MCF 10A (cell line): ENCODE results near the gene CNGA4. TPM values are rescaled to one million over a fixed set of nuclear protein-coding genes. Genes with fewer than 3 reads are reported as not detected.

ENCODE experiments used
- BruUV-seq: library from RNA; stranded (reverse); fragments of 400-500 nt; replicated peaks from 2 replicates; lab custom pipeline; 2021; lab: Mats Ljungman, UMichigan
- CTCF ChIA-PET: fragments of 300-600 bp; sonication (Branson Sonifier 250); formaldehyde crosslinking; extraction: SDS; loops from one replicate; lab custom pipeline; 2021; ENCODE audit warnings: antibody characterized with exemption, inconsistent platforms; lab: Yijun Ruan, JAX
- POLR2A ChIA-PET: fragments of 300-600, 350-650 bp; sonication (Branson Sonifier 250); formaldehyde crosslinking; extraction: SDS; loops from one replicate; lab custom pipeline; 2020; ENCODE audit warnings: antibody characterized with exemption, inconsistent platforms; lab: Yijun Ruan, JAX
- DNase-seq: peaks from one replicate; pipeline ENCODE4 v3.0.0-alpha.2; 2018; ENCODE audit not compliant: unreplicated experiment
- H3K27ac Mint-ChIP-seq: one replicate; pipeline ENCODE4 v1.8.0; 2022; ENCODE audit warnings: mild to moderate bottlenecking, low read depth, mixed read lengths; ENCODE audit not compliant: unreplicated experiment
- H3K27me3 Mint-ChIP-seq: one replicate; pipeline ENCODE4 v1.8.0; 2022; ENCODE audit warnings: mixed read lengths; ENCODE audit not compliant: insufficient read depth, unreplicated experiment
- H3K36me3 Mint-ChIP-seq: one replicate; pipeline ENCODE4 v1.8.0; 2022; ENCODE audit warnings: mild to moderate bottlenecking, moderate library complexity, mixed read lengths; ENCODE audit not compliant: insufficient read depth, unreplicated experiment
- H3K4me1 Mint-ChIP-seq: one replicate; pipeline ENCODE4 v1.8.0; 2022; ENCODE audit warnings: mixed read lengths; ENCODE audit not compliant: insufficient read depth, unreplicated experiment
- H3K4me3 Mint-ChIP-seq: one replicate; pipeline ENCODE4 v1.8.0; 2022; ENCODE audit warnings: mild to moderate bottlenecking, moderate library complexity, mixed read lengths; ENCODE audit not compliant: unreplicated experiment
- H3K9me3 Mint-ChIP-seq: one replicate; pipeline ENCODE4 v1.8.0; 2022; ENCODE audit warnings: mixed read lengths; ENCODE audit not compliant: unreplicated experiment
- intact Hi-C: fragments of 100-400 bp; cut with micrococcal nuclease; formaldehyde crosslinking; loops from 2 replicates; pipeline ENCODE4 v1.14.1; 2022
- total RNA-seq: library from RNA; stranded (reverse); gene quantifications from 2 replicates; pipeline ENCODE4 v1.2.3, GENCODE V29; 2022
- TF ChIP-seq, protein P1 (sequence below): fragments of 200-600 bp; IDR thresholded peaks from one replicate; pipeline ENCODE4 v1.8.0; 2022; ENCODE audit warnings: antibody characterized with exemption, mild to moderate bottlenecking; ENCODE audit not compliant: unreplicated experiment

CNGA4 gene
- total RNA-seq, 1 experiment from 2014 or later: not detected

DNA sequence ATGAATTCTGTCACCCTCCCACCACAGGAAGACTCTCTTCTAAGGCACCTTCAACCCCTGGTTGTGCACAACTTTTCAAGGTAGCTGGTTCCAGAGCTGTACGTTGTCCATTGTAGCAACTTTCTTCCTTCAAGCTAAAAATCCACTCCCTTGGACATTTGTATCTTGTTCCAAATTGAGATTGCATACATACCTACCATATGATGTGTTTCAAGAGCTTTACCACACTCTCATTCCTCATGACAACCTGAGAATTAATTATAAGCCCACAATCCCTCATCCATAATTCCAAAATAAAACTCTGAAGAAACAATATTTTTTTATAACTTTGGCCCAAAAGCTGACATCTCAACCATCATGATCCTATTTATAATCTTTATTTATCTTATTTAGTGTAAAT lies 36.8 kb upstream of the CNGA4 start:
- no peak overlapping the region for H3K4me3 Mint-ChIP-seq
- peaks cover 8% of the 10 kb centered on the region for H3K4me1 Mint-ChIP-seq
- intact Hi-C loops: no loop called here
- H3K27me3 Mint-ChIP-seq: no peaks in the 10 kb centered on the region
- peaks cover 5% of the 10 kb centered on the region for H3K36me3 Mint-ChIP-seq
- POLR2A ChIA-PET: interaction anchor here (0.7 kb wide), 2 partner anchors 14 to 912 kb away, joined by 3 to 4 read pairs; no protein-coding TSS in a partner anchor
- TF ChIP-seq, protein P1, sequence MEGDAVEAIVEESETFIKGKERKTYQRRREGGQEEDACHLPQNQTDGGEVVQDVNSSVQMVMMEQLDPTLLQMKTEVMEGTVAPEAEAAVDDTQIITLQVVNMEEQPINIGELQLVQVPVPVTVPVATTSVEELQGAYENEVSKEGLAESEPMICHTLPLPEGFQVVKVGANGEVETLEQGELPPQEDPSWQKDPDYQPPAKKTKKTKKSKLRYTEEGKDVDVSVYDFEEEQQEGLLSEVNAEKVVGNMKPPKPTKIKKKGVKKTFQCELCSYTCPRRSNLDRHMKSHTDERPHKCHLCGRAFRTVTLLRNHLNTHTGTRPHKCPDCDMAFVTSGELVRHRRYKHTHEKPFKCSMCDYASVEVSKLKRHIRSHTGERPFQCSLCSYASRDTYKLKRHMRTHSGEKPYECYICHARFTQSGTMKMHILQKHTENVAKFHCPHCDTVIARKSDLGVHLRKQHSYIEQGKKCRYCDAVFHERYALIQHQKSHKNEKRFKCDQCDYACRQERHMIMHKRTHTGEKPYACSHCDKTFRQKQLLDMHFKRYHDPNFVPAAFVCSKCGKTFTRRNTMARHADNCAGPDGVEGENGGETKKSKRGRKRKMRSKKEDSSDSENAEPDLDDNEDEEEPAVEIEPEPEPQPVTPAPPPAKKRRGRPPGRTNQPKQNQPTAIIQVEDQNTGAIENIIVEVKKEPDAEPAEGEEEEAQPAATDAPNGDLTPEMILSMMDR: no peak
- DNase-seq: no peak
- peak overlapping the region; percentile 50 for H3K27ac Mint-ChIP-seq
- no peaks in the 10 kb centered on the region for H3K9me3 Mint-ChIP-seq
- CTCF ChIA-PET: interaction anchor here (0.6 kb wide), 1 partner anchor 152 kb away, joined by 3 read pairs; no protein-coding TSS in a partner anchor
- BruUV-seq: no TSS peak

DNA sequence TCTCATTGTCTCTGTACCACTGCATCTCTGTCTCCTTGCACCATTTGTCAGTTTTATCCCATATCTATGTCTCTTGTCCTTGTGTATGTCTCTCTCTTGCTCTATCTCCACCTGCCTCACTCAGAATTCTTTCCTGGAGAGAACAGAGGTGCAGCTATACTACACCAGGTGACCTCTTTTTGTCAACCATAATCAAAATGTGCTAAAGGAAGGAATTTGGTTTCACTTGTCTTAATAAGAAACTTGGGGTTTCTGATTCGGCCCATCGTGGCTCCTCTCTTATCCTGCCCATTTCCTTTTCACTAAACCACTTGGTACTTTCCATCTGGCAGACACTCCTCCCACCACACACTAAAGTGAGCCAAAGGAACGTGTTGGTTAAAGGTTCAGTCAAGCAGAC lies 35.6 kb upstream of the CNGA4 start:
- Mint-ChIP-seq H3K9me3 (no peaks in the 10 kb centered on the region), H3K36me3 (peaks cover 14% of the 10 kb centered on the region), H3K4me3 (no peak overlapping the region), H3K27me3 (no peaks in the 10 kb centered on the region), H3K27ac (no peak overlapping the region), H3K4me1 (peaks cover 8% of the 10 kb centered on the region)
- intact Hi-C loops: no loop called here
- TF ChIP-seq, protein P1: no peak
- no peak for DNase-seq
- CTCF ChIA-PET: no interaction called here
- POLR2A ChIA-PET: no interaction called here
- no TSS peak for BruUV-seq

DNA sequence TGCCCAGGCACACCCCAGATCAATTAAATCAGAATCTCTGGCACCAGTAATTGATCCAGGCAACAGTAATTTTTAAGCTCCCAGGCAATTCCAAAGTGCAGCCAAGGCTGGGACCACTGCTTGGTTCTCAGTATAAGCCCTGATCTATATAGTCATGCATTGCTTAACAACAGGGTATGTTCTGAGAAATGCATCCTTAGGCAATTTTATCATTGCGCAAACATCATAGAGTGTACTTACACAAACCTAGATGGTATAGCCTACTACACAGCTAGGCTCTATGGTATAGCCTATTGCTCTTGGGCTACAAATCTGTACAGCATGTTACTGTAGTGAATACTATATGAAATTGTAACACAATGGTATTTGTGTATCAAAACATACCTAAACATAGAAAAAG lies 34.2 kb upstream of the CNGA4 start:
- H3K9me3 Mint-ChIP-seq: no peaks in the 10 kb centered on the region
- peaks cover 24% of the 10 kb centered on the region for H3K36me3 Mint-ChIP-seq
- intact Hi-C loops: no loop called here
- H3K4me1 Mint-ChIP-seq: peaks cover 8% of the 10 kb centered on the region
- H3K27ac Mint-ChIP-seq: no peak overlapping the region
- TF ChIP-seq, protein P1: no peak
- BruUV-seq: no TSS peak
- H3K27me3 Mint-ChIP-seq: no peaks in the 10 kb centered on the region
- peak; percentile 60 for DNase-seq
- POLR2A ChIA-PET: interaction anchor here (0.7 kb wide), 1 partner anchor 463 kb away, joined by 3 read pairs; no protein-coding TSS in a partner anchor
- no peak overlapping the region for H3K4me3 Mint-ChIP-seq
- CTCF ChIA-PET: interaction anchor here (0.6 to 1.3 kb wide), 3 partner anchors 17 to 149 kb away, joined by 3 to 4 read pairs (median 3); no protein-coding TSS in a partner anchor

DNA sequence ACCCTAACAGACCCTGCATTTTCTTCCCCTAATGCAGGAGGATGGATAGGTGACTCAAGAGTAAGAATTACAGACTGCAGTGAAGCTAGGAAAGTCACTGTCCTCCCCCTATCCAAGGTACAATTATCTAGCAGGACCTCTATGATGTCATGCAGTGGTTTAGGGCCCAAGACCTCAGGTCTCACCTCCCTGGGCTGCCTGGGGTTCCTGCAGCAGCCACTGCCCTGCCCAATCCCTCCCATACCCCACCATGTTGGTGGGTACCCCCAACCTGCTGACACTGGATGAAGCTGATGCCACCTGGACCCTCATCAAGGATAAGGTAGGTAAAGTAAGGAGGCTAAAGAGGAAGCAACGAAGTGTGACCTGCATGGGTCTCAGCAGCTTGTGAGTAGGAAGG lies 33.5 kb upstream of the CNGA4 start, which contains the start of gene C11orf42:
Gene C11orf42 (plus strand): TSS at position 192 of the 400 bp plus-strand sequence. CDS start 59 bp downstream, at position 251.
- no TSS peak for BruUV-seq
- Mint-ChIP-seq H3K27ac (no peak within 1 kb of the TSS), H3K9me3 (no peaks in the 10 kb centered on the region), H3K4me3 (no peak within 1 kb of the TSS), H3K27me3 (no peaks in the 10 kb centered on the region), H3K36me3 (peaks cover 31% of the 10 kb centered on the region), H3K4me1 (peaks cover 8% of the 10 kb centered on the region)
- POLR2A ChIA-PET: no interaction called here
- no peak for DNase-seq
- intact Hi-C loops: no loop called here
- TF ChIP-seq, protein P1: no peak
- CTCF ChIA-PET: interaction anchor here (0.7 to 1.8 kb wide), 5 partner anchors 45 to 1055 kb away, joined by 3 to 10 read pairs (median 4); no protein-coding TSS in a partner anchor
